ENCODE results near the gene CYFIP1.

The CYFIP1 gene

DNA sequence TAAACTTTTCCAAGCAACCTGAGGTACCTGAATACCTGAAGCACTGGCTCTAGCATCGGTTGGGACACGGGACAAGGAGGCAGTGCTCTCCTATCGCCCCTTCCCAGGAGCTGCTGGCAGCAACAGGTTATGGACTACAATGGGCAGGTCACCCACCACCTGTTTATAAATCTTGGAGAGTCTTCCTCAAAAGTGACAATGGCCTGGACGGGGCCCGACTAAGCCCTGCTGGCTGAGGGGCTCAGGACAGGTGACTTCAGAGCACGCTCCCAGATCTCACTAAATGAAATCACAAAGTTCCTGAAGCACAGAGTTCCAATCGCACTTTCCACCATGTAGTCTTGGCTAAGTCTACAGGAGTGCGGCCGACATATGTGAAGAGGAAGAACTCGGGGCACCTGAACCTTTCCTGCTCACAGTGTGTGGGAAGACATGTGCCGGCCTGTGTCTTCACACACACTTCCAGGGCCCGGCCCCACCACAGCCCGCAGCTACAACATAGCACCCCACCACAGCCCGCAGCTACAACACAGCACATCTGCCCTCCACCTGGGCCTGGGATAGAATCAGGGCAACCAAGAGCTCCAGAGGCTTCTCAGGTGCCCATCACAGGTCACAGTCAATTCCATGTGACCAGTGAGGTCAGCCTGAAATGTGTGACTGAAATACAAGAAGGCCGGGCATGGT lies 12.9 kb downstream of the CYFIP1 start:
- DNase-seq: no peak

DNA sequence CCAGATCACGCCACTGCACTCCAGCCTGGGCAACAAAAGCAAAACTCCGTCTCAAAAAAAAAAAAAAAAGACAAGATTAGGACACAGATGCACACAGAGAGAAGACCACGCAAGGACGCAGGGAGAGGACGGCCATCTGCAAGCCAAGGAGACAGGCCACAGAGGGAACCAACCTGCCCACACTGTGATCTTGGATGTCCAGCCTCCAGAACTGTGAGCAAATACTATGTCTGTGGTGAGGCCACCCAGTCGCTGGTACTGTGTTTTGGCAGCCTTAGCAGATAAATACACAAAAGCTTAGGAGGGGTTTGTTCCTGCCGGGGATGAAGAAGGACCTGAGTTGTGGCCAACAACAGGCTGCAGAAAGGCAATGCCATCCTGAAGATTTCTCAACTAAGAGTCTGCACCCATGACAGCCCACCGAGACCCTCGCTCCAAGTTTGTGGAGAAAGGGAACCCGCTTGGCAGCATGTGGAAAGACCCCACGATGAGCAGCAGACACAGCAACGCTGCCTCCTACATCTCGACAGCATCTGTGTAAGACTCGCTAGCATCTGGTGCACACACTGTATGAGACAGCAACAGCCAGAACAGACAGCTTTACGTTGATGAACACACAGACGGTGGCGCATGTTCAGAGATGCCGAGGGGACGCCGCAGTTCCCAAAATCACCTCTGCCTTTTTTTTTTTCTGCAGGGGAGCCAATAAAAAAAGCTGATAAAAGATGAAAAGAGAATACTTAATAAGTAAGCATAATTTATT lies 13.7 kb downstream of the CYFIP1 start:
- DNase-seq: no peak

DNA sequence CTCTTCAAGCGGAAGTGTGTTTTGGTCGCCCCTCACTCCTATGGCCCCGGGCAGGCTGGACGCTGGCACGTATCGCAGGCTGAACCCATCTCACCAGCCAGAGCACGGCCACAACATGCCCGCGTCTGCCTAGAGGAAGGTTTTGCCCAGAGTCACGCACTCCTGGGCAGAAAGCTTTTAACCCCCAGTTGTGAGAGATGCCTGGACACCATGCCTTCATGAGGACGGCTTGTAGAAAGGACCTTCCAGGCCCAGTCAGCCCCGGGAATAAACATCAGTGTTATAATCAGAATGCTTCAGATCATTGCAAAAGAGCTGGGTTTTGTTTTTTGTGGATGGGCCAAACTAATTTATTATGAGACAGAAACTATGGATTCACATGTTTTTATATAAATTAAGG lies 16.5 kb downstream of the CYFIP1 start:
- no peak for DNase-seq

DNA sequence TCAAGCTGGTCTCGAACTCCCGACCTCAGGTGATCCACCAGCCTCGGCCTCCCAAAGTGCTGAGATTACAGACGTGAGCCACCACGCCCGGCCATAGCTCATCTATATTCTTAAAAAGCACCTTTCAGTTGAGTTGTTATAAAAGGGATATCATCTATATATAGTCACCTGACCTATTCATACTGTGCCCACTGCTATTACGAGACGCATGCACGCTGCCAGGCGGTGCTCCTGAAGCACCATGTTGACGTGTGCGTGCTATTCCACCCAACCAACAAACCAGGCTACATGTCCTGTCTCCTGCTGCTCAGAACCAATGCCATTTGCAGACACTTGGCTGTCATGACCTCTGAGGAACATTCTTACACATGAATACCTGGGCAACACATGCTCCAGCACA lies 17.6 kb downstream of the CYFIP1 start:
- no peak for DNase-seq

DNA sequence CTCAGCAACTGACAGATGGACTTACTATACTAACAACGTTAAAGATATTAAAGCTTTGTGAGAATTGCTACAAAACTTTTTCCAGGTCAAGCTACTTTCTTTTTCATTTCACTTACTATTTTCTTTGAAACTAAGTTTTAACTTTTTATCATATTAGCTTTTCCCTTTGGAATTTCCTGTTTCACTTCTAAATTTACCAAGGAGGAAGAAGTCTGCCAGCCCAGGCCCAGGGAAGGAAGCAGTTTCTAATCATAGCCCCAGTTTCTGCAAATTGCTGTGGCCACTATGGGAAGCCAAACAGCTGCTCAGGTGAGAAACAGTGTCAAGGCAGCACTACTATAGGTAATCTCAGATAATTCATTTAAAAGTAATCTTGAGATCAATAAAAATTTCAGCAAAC lies 18.4 kb downstream of the CYFIP1 start:
- no peak for DNase-seq

DNA sequence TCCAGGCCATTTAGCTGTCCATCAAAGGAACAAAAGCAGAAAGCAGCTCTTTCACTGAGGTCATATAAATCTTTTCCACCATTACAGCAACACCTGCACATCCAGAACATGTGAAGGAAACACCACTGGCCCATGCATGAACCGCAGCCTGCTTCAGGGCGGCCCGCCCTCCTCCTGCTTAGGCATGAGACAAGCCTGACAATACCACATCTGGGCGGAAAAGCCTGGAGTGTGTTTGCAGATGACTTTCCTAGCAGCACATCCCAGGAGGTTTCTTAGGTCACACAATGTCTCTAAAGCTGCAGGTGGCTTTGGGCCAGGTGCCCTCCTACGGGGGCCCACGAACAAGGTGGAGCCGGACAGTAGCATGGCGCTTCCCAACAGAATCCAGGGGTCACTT lies 19.6 kb downstream of the CYFIP1 start:
- DNase-seq: no peak

DNA sequence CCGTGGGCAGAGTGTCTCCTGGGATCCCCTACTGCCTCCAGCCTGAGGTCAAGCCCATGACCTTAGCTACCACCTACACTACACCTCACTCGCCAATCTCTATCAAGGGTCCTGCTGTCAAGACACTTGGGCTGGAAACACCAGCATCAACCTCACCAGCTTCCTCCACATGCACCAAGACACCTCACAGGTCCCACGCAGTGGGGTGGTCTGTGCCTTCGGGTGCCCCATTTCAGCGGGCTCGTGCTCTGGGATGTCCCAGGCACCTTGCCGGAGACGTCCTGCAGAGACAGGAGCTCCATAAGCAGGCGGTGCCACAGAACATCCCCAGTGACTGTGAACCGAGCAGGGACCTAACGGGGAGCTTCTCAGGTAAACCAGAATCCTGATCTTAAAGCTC lies 20.0 kb downstream of the CYFIP1 start:
- no peak for DNase-seq

DNA sequence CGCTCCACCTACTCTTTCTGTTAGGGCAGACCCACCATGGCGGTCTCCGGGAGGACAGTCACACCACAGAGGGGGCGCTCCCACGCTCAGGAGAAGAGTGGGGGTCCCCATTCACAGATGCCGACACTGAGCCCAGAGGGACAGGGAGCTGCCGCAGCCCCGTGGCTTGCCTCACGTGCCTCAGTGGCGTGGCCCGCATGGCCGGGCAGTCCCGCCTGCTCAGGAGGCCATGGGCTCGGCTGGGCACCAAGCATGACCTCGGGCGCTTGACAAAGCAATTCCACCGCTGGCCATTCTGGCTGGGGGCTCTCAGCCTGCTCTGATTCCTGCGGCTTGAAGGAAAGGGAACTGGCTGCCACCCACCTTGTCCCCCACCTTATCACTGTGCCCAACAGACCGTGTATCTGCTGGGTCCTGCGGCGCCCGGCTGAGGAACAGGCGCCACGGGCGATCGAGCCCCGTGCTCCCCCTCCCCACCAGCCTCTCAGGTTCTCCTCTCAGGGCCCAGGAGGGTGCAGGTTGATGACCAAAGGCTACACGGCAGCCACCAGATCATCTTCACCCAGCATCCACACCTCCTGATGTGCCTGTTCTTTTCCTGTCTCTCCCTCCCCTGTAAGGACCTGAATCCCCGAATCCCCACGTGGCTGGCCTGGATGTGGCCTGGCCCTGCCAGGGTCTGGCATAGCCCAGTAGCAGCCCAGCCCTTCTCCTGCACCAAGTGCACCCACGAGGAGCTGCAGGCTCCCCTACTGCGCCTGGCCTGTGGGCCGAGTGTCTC lies 20.7 kb downstream of the CYFIP1 start:
- DNase-seq: no peak

DNA sequence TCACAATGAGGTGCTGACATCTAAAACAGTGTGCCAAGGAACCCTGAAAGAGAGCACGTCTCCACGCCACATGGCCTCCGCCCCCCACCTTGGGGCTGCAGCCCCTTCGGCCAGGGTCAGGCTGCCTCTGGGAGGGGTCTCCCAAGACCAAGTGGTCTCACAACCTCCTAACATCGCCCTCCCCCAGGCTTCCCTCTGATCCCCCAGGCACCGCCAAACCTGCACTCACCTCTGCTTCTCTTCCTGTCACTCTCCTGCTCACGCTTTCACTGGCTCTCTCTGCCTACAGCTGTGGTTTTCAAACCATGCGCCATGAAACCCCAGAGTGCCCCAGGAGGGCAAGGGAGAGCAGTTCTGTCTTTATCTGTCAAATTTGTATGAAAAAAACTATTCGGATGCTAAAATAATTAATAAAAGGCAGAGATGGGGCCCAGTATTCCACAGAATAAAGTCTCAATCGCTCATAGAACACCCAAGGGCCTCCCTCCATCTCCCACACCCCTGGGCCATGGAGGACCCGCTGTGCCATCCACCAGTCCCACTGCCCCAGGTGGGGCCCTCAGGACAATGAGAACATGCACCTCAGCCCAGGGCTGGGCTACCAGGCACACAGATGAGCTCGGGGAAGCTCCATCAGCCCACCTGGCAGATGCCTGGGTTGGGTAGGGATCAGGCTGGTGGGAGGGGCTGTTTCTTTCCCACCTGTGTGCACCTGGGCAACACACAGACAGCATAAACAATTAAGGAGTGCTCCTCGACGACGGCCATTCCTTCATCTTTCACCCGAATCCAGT lies 21.5 kb downstream of the CYFIP1 start:
- no peak for DNase-seq

DNA sequence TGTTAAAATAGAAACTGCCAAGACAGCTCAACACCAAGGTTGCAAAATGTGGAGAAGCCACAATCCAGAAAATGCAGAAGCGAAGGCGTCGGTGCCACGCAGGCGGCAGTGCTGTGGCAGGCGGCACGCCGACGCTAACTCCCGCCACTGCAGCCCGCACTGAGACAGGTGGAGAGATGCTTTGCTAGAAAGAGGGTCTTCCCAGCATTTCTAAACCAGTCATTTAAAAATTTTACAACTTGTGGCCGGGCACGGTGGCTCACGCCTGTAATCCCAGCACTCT lies 23.2 kb downstream of the CYFIP1 start:
- no peak for DNase-seq

DNA sequence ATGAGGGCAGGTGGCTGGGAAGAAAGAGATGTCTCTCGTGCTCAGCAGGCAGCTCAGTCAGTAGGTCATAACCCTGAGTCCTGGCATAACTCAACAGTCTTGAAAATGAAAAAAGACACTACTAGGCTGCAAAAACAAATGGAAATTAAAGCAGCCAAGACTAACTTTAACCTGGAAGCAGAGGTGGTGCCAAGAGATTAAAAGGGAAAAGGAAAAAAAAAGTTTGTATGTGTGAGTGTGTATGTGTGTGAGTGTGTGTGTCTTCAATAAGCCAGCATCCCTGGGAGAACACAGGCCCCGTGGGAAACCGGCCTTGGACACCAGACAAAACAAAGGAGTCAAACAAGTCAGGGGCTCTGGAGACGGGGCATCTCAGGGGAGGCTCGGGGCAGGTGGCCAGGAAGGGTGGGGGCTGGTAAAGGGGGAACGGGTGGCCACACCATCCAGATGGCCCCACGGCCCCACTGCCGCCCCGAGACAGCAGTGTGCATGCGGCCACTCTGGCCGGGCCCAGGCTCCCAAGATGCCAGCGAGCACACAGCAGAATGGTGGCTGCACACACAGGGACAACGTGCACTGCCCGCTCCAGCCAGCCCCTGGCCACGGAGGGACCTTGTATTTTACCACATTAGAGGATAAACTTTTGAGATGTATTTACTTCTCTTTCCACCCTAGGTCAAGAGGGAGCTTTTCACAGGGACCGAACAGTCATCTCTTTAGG lies 23.8 kb downstream of the CYFIP1 start:
- no peak for DNase-seq

DNA sequence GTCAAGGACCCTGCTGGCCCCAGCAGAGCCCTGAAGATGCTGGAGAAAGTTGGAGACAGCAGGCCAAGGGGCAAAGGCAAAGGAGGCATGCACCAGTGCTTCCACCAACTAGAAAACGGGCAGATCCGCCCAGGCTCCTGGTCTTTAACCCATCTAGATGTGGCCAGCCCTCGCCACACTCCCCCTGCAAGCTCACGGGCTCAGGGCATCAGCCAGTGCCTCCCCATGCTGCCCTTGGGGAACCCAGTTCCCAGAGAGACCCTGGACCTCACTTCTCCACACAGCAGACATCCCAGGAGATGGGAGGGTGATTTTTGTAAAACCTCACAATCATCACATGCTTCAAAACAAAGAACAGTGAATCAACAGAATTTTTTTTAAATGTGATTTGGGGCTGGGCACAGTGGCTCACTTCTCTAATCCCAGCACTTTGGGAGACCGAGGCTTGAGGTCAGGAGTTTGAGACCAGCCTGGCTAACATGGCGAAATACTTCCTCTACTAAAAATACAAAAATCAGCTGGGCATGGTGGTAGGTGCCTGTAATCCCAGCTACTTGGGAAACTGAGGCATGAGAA lies 24.5 kb downstream of the CYFIP1 start:
- no peak for DNase-seq

DNA sequence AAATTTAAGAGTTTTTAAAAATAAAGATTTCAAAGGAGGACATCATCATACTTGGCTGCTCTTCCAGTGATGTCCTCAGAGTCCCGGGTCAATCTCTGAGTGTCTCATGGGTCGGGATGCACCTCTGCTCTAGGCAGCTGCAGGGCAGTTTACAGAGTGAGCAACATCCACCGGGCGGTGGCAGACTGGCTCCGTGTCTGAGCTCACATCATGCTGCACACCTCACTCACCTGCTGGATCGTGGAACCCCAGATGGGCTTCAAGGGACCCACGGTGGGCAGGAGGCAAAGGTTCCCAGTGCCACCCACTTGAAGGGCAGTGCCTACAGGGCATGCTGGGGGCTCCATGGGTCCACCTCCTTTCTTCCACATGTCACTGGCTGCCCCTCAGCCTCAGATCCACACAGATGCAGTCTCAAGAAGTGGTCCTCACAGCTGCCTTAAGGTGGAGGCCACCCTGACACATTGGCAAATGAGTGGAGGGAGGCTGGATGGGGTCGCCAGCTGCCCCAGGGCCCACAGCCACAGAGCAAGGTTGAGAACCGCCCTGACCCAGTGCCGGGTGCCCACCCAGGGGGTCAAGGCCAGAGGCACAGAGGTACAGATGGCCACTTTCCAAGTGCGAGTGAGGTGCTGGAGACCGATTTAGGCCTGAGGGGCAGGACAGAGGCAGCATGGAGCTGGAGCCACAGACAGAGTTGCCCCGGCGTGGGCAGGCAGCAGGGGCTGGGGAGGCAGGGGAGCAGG lies 25.2 kb downstream of the CYFIP1 start:
- DNase-seq: no peak

DNA sequence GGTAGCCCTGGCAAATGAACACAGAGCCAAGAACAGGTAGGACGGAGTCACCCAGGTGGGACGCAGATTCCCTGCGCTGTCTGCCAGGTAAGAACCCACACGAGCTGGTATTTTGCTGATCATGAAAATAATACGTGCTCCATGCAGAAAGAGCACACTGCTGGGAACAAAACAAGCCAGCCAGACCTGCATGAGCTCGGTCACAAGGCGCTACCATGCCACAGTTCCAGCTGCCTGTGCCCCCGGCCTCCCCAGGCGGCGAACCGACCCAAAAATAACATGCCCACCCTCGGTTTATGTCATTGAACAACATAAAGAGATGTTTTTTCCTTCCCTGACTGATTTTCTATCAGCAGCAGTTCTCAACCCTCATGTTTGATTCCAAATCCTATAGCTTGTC lies 25.8 kb downstream of the CYFIP1 start:
- DNase-seq: no peak

DNA sequence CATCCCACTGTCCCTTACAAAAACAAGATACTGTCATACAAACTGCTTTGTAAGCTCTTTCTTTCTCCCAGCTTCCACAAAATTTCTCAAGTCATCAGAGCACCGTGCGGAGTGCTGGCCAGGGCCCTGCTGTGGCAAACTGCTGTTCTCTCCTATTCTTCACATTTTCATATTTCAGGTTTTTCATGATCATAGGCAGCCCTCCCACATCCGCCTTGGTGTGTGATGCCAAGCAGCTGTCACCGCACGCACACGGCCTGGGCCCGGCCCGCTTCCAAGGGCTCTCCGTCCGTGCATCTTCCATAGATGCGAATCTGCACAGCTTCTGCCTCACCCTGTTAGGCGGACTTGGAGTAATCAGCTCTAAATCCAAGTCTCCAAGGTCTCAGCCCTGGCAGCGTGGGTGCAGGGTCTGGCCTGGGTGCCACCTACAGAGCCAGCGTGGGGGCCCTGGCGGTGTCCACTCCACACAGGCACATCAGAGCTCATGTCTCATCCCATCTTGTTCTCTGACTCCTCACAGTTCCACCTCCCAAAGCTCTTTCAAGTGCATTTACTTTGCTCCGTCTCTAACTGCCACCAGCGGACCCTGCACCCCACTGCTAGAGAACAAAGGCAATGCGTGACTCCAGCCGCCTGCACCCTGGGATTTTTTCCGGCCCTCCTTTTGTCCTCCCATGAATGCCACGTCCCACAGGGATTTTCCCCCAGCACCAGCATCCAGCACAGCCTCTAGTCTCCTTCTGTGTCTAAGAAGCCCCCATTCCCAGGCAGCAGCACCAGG lies 27.2 kb downstream of the CYFIP1 start:
- DNase-seq: no peak

DNA sequence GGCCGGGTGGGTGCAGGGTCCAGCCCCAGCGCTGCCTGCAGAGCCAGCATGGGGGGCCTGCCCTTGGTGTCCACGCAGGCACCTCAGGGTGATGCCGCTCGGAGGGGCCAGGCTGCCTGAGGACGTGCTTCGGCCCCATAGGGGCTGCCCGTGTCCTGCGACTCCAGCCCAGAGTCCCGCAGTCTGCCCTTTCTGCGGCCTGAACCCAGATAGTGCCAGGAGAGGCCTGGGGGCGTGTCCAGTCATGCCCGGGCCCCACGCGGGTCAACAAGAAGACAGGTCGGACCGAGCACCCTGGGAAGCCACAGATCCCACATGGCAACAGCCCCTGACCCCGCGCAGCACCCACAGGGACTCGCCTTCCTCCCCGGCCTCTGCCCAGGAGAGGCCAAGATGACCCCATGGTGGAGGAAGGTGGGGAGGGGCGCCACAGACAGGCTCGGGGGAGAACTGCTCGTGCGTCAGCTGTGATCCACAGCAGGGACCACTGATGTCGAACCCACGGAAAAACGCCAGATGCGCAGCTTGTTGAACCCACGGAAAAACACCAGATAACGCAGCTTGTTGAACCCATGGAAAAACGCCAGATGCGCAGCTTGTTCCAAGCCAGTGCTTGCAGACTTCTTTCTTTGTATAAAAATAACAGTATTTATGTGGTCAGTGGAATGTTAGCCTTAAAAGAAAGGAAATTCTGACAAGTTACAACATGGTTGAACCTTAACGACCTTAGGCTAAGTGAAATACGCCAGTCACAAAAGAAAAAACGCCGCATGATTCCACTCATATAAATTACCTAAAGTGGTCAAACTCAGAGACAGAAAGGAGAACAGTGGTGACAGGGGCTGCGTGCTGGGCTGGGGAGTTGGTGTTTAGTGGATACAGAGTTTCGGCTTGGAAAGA lies 28.5 kb downstream of the CYFIP1 start:
- no peak for DNase-seq

DNA sequence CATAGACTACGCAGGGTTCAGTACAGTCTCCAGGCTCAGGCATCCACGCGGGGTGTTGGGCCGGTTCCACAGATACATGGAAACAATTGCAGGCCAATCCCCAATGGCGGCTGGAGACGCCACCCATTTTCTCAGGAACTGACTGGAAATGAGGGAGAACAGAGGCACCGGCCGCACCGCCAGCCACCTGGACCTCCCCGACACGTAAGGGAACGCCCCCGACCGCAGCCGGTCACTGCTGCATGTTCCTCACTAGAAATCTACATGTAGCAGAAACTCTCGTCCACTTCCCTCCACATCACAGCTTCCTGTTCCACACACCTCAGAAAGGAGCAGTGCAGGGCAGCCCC lies 29.2 kb downstream of the CYFIP1 start:
- DNase-seq: no peak

DNA sequence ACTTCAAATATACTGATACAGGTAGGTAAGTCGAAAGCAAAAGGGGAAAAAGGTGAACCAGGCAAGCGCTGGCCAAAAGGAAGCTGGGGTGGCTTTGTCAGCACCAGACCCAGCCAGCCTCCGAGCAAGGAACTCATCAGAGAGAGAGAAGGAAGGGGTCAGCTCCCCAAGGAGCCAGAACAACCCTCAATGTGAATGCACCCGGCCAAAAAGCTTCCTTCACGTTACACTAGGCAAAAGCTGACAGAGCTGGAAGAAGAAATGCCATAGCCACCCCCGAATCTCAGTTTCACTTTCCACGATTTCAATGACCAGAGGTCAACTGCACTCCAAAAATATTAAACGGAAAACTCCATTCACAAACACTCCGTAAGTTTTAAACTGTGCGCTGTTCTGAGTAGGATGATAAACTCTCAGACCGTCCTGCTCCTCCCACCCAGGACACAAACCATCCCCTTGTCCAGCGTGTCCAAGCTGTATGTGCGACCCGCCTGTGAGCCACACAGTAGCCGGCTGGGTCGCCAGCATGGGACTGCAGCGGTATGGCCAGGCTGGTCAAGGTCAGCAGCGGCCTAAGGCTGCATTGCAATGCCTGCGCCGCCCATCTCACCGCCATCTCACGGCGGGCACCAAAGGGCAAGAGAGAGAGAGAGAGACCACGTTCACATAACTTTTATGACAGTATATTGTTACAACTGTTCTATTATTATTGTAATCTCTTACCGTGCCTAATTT lies 29.7 kb downstream of the CYFIP1 start:
- DNase-seq: no peak

DNA sequence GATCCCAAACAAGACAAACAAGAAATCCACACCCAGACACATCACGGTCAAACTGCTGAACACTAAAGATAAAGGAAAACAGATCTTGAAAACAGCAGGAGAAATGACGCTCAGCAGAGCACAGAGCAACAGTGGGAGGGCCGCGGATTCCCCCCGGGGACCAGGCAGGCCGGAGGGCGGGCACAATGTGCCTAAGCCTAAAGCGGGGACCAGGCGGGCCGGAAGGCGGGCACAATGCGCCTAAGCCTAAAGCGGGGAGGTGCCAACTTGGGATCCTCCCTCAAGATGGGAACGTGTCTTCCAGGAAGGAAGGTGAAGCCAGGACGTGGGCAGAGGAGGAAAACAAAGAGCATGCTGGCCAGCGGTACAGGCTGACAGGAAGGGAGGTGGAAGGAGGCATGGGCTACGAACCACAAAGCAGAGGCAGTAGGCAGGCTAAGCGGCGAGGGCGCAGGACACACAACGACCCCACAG lies 31.1 kb downstream of the CYFIP1 start:
- DNase-seq: no peak
